ENCODE measurements around the gene RTN1. TPM values are rescaled to one million over a fixed set of nuclear protein-coding genes. Genes with fewer than 3 reads are reported as not detected.

The RTN1 gene
- 2.6 TPM for total RNA-seq

GRCh38 chr14:59870277-59871165, at the start of gene RTN1:
Gene RTN1, minus strand, starts transcription at chr14:59870776. Its CDS starts 146 bp downstream, at chr14:59870630.
- H3K27ac ChIP-seq (ENCODE audit: low read depth, low read length) = no peak within 1 kb of the TSS

GRCh38 chr14:59920378-59920683, 49.8 kb upstream of the RTN1 start:
- Histone ChIP-seq H3K27me3 (ENCODE audit: control insufficient read depth in 3 of 3, insufficient read depth in 3 of 3, low read length in 3 of 3) (peaks cover 0 to 16% (median 2%) of the 10 kb centered on the region in 3 donors), H3K27ac (ENCODE audit: low read depth, low read length) (no peak overlapping the region), H3K36me3 (ENCODE audit: control insufficient read depth in 3 of 3, insufficient read depth in 3 of 3, low read length in 3 of 3) (no peaks in the 10 kb centered on the region), H3K9ac (ENCODE audit: low read depth in 1 of 3, low read length in 3 of 3) (no peak overlapping the region), H3K4me1 (ENCODE audit: control insufficient read depth in 3 of 3, insufficient read depth in 3 of 3, low read length in 3 of 3) (peaks cover 4 to 6% (median 4%) of the 10 kb centered on the region in 3 donors), H3K4me3 (ENCODE audit: low read length in 3 of 3) (no peak overlapping the region), H3K9me3 (ENCODE audit: control insufficient read depth in 3 of 3, low read length in 3 of 3) (no peaks in the 10 kb centered on the region)

More at GRCh38 chr14:59870277-59871165, at the start of gene RTN1:
- H3K9me3 ChIP-seq (ENCODE audit: control insufficient read depth in 3 of 3, low read length in 3 of 3) = no peaks in the 10 kb centered on the region
- peaks cover 17 to 36% (median 19%) of the 10 kb centered on the region in 3 donors for H3K27me3 ChIP-seq (ENCODE audit: control insufficient read depth in 3 of 3, insufficient read depth in 3 of 3, low read length in 3 of 3)
- H3K36me3 ChIP-seq (ENCODE audit: control insufficient read depth in 3 of 3, insufficient read depth in 3 of 3, low read length in 3 of 3) = no peaks in the 10 kb centered on the region
- peak within 1 kb of the TSS; percentile 66 to 76 (median 71) for H3K4me3 ChIP-seq (ENCODE audit: low read length in 3 of 3)
- peaks cover 8 to 17% (median 15%) of the 10 kb centered on the region in 3 donors for H3K4me1 ChIP-seq (ENCODE audit: control insufficient read depth in 3 of 3, insufficient read depth in 3 of 3, low read length in 3 of 3)
- H3K9ac ChIP-seq (ENCODE audit: low read depth in 1 of 3, low read length in 3 of 3) = peak within 1 kb of the TSS; percentile 0 to 68 (median 45)

- Histone ChIP-seq H3K4me3 (ENCODE audit: low read length in 3 of 3) (peak within 1 kb of the TSS; percentile 51 to 75 (median 59)), H3K36me3 (ENCODE audit: control insufficient read depth in 3 of 3, insufficient read depth in 3 of 3, low read length in 3 of 3) (no peaks in the 10 kb centered on the region), H3K9me3 (ENCODE audit: control insufficient read depth in 3 of 3, low read length in 3 of 3) (no peaks in the 10 kb centered on the region), H3K9ac (ENCODE audit: low read depth in 1 of 3, low read length in 3 of 3) (peak within 1 kb of the TSS; percentile 9 to 73 (median 44)), H3K27me3 (ENCODE audit: control insufficient read depth in 3 of 3, insufficient read depth in 3 of 3, low read length in 3 of 3) (peaks cover 0 to 16% (median 2%) of the 10 kb centered on the region in 3 donors), H3K4me1 (ENCODE audit: control insufficient read depth in 3 of 3, insufficient read depth in 3 of 3, low read length in 3 of 3) (peaks cover 4 to 6% (median 4%) of the 10 kb centered on the region in 3 donors), H3K27ac (ENCODE audit: low read depth, low read length) (no peak within 1 kb of the TSS)
Measured at GRCh38 chr14:59919570-59920377, 49.2 kb upstream of the RTN1 start, which contains the start of gene LRRC9. Gene LRRC9, plus strand, starts transcription at chr14:59920144.

GRCh38 chr14:59918824-59919569, 48.4 kb upstream of the RTN1 start:
- Histone ChIP-seq H3K27me3 (ENCODE audit: control insufficient read depth in 3 of 3, insufficient read depth in 3 of 3, low read length in 3 of 3) (peaks cover 0 to 16% (median 2%) of the 10 kb centered on the region in 3 donors), H3K9me3 (ENCODE audit: control insufficient read depth in 3 of 3, low read length in 3 of 3) (no peaks in the 10 kb centered on the region), H3K27ac (ENCODE audit: low read depth, low read length) (no peak overlapping the region), H3K4me3 (ENCODE audit: low read length in 3 of 3) (peak overlapping the region; percentile 51 to 75 (median 59)), H3K4me1 (ENCODE audit: control insufficient read depth in 3 of 3, insufficient read depth in 3 of 3, low read length in 3 of 3) (peaks cover 4 to 6% (median 4%) of the 10 kb centered on the region in 3 donors), H3K9ac (ENCODE audit: low read depth in 1 of 3, low read length in 3 of 3) (peak overlapping the region; percentile 9 to 73 (median 44)), H3K36me3 (ENCODE audit: control insufficient read depth in 3 of 3, insufficient read depth in 3 of 3, low read length in 3 of 3) (no peaks in the 10 kb centered on the region)

- H3K4me3 ChIP-seq (ENCODE audit: low read length in 3 of 3) = no peak overlapping the region
- H3K27me3 ChIP-seq (ENCODE audit: control insufficient read depth in 3 of 3, insufficient read depth in 3 of 3, low read length in 3 of 3) = peaks cover 0 to 5% (median 2%) of the 10 kb centered on the region in 3 donors
Measured at GRCh38 chr14:59913187-59913586, 42.6 kb upstream of the RTN1 start.

GRCh38 chr14:59912443-59912842, 41.9 kb upstream of the RTN1 start:
- H3K4me3 ChIP-seq (ENCODE audit: low read length in 3 of 3) = no peak overlapping the region
- H3K27ac ChIP-seq (ENCODE audit: low read depth, low read length) = no peak overlapping the region

More at GRCh38 chr14:59913187-59913586, 42.6 kb upstream of the RTN1 start:
- no peaks in the 10 kb centered on the region for H3K36me3 ChIP-seq (ENCODE audit: control insufficient read depth in 3 of 3, insufficient read depth in 3 of 3, low read length in 3 of 3)
- no peaks in the 10 kb centered on the region for H3K9me3 ChIP-seq (ENCODE audit: control insufficient read depth in 3 of 3, low read length in 3 of 3)
- no peak overlapping the region for H3K27ac ChIP-seq (ENCODE audit: low read depth, low read length)
- H3K9ac ChIP-seq (ENCODE audit: low read depth in 1 of 3, low read length in 3 of 3) = no peak overlapping the region
- H3K4me1 ChIP-seq (ENCODE audit: control insufficient read depth in 3 of 3, insufficient read depth in 3 of 3, low read length in 3 of 3) = no peaks in the 10 kb centered on the region

GRCh38 chr14:59905188-59905587, 34.6 kb upstream of the RTN1 start:
- Histone ChIP-seq H3K4me3 (ENCODE audit: low read length in 3 of 3) (no peak overlapping the region), H3K27me3 (ENCODE audit: control insufficient read depth in 3 of 3, insufficient read depth in 3 of 3, low read length in 3 of 3) (no peaks in the 10 kb centered on the region), H3K9me3 (ENCODE audit: control insufficient read depth in 3 of 3, low read length in 3 of 3) (no peaks in the 10 kb centered on the region), H3K36me3 (ENCODE audit: control insufficient read depth in 3 of 3, insufficient read depth in 3 of 3, low read length in 3 of 3) (no peaks in the 10 kb centered on the region), H3K9ac (ENCODE audit: low read depth in 1 of 3, low read length in 3 of 3) (no peak overlapping the region), H3K4me1 (ENCODE audit: control insufficient read depth in 3 of 3, insufficient read depth in 3 of 3, low read length in 3 of 3) (no peaks in the 10 kb centered on the region), H3K27ac (ENCODE audit: low read depth, low read length) (no peak overlapping the region)

More at GRCh38 chr14:59912443-59912842, 41.9 kb upstream of the RTN1 start:
- H3K9me3 ChIP-seq (ENCODE audit: control insufficient read depth in 3 of 3, low read length in 3 of 3) = no peaks in the 10 kb centered on the region
- H3K9ac ChIP-seq (ENCODE audit: low read depth in 1 of 3, low read length in 3 of 3) = no peak overlapping the region
- no peaks in the 10 kb centered on the region for H3K4me1 ChIP-seq (ENCODE audit: control insufficient read depth in 3 of 3, insufficient read depth in 3 of 3, low read length in 3 of 3)
- peaks cover 0 to 5% (median 2%) of the 10 kb centered on the region in 3 donors for H3K27me3 ChIP-seq (ENCODE audit: control insufficient read depth in 3 of 3, insufficient read depth in 3 of 3, low read length in 3 of 3)
- H3K36me3 ChIP-seq (ENCODE audit: control insufficient read depth in 3 of 3, insufficient read depth in 3 of 3, low read length in 3 of 3) = no peaks in the 10 kb centered on the region

GRCh38 chr14:59904184-59904583, 33.6 kb upstream of the RTN1 start:
- no peaks in the 10 kb centered on the region for H3K4me1 ChIP-seq (ENCODE audit: control insufficient read depth in 3 of 3, insufficient read depth in 3 of 3, low read length in 3 of 3)
- H3K27ac ChIP-seq (ENCODE audit: low read depth, low read length) = no peak overlapping the region
- no peaks in the 10 kb centered on the region for H3K27me3 ChIP-seq (ENCODE audit: control insufficient read depth in 3 of 3, insufficient read depth in 3 of 3, low read length in 3 of 3)
- no peak overlapping the region for H3K9ac ChIP-seq (ENCODE audit: low read depth in 1 of 3, low read length in 3 of 3)
- H3K9me3 ChIP-seq (ENCODE audit: control insufficient read depth in 3 of 3, low read length in 3 of 3) = no peaks in the 10 kb centered on the region
- no peak overlapping the region for H3K4me3 ChIP-seq (ENCODE audit: low read length in 3 of 3)
- H3K36me3 ChIP-seq (ENCODE audit: control insufficient read depth in 3 of 3, insufficient read depth in 3 of 3, low read length in 3 of 3) = no peaks in the 10 kb centered on the region

GRCh38 chr14:59900556-59900955, 30.0 kb upstream of the RTN1 start:
- Histone ChIP-seq H3K4me1 (ENCODE audit: control insufficient read depth in 3 of 3, insufficient read depth in 3 of 3, low read length in 3 of 3) (no peaks in the 10 kb centered on the region), H3K27ac (ENCODE audit: low read depth, low read length) (no peak overlapping the region), H3K36me3 (ENCODE audit: control insufficient read depth in 3 of 3, insufficient read depth in 3 of 3, low read length in 3 of 3) (no peaks in the 10 kb centered on the region), H3K27me3 (ENCODE audit: control insufficient read depth in 3 of 3, insufficient read depth in 3 of 3, low read length in 3 of 3) (no peaks in the 10 kb centered on the region), H3K9me3 (ENCODE audit: control insufficient read depth in 3 of 3, low read length in 3 of 3) (no peaks in the 10 kb centered on the region), H3K9ac (ENCODE audit: low read depth in 1 of 3, low read length in 3 of 3) (no peak overlapping the region), H3K4me3 (ENCODE audit: low read length in 3 of 3) (no peak overlapping the region)
